A549 treated with Mapracorat at 1 μM for 4 hours (cell line): ENCODE results near the gene TEX30. TPM values are rescaled to one million over a fixed set of nuclear protein-coding genes. Genes with fewer than 3 reads are reported as not detected.

Experiments used
- total RNA-seq: library from RNA; stranded (reverse); fragments of 200-300 nt; extraction: Qiagen RNA extraction; gene quantifications from 5 replicates; pipeline ENCODE4 v1.2.3, GENCODE V29; 2022

TEX30 gene
- total RNA-seq = 12.8 to 15.1 TPM (median 13.9 TPM) in 5 replicates

GRCh38 chr13:102773441-102774213, at the start of gene TEX30:
Gene TEX30, minus strand, starts transcription at chr13:102773786. Its CDS starts 3,760 bp downstream, at chr13:102770026.

GRCh38 chr13:102798581-102799425, 25.2 kb upstream of the TEX30 start, which contains the start of the genes BIVM and POGLUT2:
Gene BIVM, plus strand, starts transcription at chr13:102799119. Its CDS starts 8,149 bp downstream, at chr13:102807268.
Gene POGLUT2, minus strand, starts transcription at chr13:102798976. Its CDS starts 306 bp downstream, at chr13:102798670.

Other genes starting within 250 kb of the TEX30 start
- 13.0 to 17.5 TPM (median 15.5 TPM) in 5 replicates for gene TPP2, start 176.8 kb downstream of the TEX30 start, total RNA-seq
- not detected in 5 replicates for gene METTL21C, start 78.7 kb downstream of the TEX30 start, total RNA-seq
- 5.6 to 7.2 TPM (median 6.2 TPM) in 5 replicates for gene POGLUT2, start 25.2 kb upstream of the TEX30 start, total RNA-seq
- 2.3 to 5.7 TPM (median 3.8 TPM) in 5 replicates for gene BIVM, start 25.3 kb upstream of the TEX30 start, total RNA-seq
- gene ERCC5, start 72.2 kb upstream of the TEX30 start, total RNA-seq = 14.5 to 19.2 TPM (median 16.2 TPM) in 5 replicates